ENCODE measurements around the gene TTYH2. TPM values are rescaled to one million over a fixed set of nuclear protein-coding genes. Genes with fewer than 3 reads are reported as not detected.

TTYH2 gene
- total and polyA plus RNA-seq, 2 experiments from 2014 or later: 0.38 TPM; not detected in 1

- no peaks in the 10 kb centered on the region for H3K4me1 ChIP-seq (ENCODE audit: insufficient read depth)
- WGBS, 2 experiments (ENCODE audit: low coverage in 1 of 2, low lambda C conversion rate in 2 of 2, missing lambda C conversion rate in 2 of 2): 73 to 89% methylated on average over 9 to 11 of the region's 11 CpGs
- no peaks in the 10 kb centered on the region for H3K36me3 ChIP-seq (ENCODE audit: low read depth)
- TF ChIP-seq EZH2phosphoT487 (IDR thresholded peaks at IDR 0.05; ENCODE audit: insufficient read depth, low read depth) (no peak), EZH2 (IDR thresholded peaks at IDR 0.05; ENCODE audit: insufficient read depth, poor library complexity, severe bottlenecking) (no peak)
- no peaks in the 10 kb centered on the region for H4K20me1 ChIP-seq (ENCODE audit: insufficient read depth)
- H3K9me2 ChIP-seq (ENCODE audit: insufficient read depth): no peaks in the 10 kb centered on the region
- H3K4me3 ChIP-seq: no peak overlapping the region
- no peak overlapping the region for H3K4me2 ChIP-seq (ENCODE audit: unreplicated experiment)
- H3K27me3 ChIP-seq (replicated peaks; ENCODE audit: insufficient read depth): no peaks in the 10 kb centered on the region
- no peaks in the 10 kb centered on the region for H3F3A ChIP-seq (ENCODE audit: insufficient read depth)
- H3K79me2 ChIP-seq (ENCODE audit: insufficient read depth): no peaks in the 10 kb centered on the region
- H3K9me3 ChIP-seq (ENCODE audit: low read depth): no peaks in the 10 kb centered on the region
- H3K9ac ChIP-seq: no peak overlapping the region
- no peak for DNase-seq
- H3K27ac ChIP-seq: no peak overlapping the region
- in situ Hi-C loops (cut with MboI): no loop called here
- H2AFZ ChIP-seq: no peak overlapping the region
Observed at GRCh38 chr17:74289688-74290087, 76.3 kb downstream of the TTYH2 start.

DNA sequence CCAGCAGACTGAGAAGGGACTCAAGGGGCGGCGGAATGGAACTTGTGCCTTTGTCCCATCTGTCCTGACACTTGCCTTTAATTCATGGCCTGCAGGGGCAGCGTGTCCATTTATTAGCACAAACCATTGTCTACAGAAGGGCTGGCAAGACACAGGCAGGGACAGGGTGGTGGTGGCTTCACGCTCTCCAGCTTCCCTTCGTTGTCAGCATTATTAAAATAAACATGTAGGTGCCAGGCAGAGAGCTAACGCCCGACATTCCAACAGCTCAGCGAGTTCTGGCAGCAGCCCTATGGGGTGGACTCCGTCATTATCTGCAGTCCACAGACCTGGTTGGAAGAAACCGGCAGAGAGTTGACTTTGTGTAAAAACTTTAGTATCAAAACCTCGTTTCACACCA lies 77.0 kb downstream of the TTYH2 start:
- Histone ChIP-seq H3F3A (ENCODE audit: insufficient read depth) (no peaks in the 10 kb centered on the region), H3K9me2 (ENCODE audit: insufficient read depth) (no peaks in the 10 kb centered on the region), H3K27me3 (replicated peaks; ENCODE audit: insufficient read depth) (no peaks in the 10 kb centered on the region; the same call in 1 of the 2 replicates), H2AFZ (no peak overlapping the region), H3K36me3 (ENCODE audit: low read depth) (no peaks in the 10 kb centered on the region), H3K4me3 (no peak overlapping the region), H4K20me1 (ENCODE audit: insufficient read depth) (no peaks in the 10 kb centered on the region), H3K9me3 (ENCODE audit: low read depth) (no peaks in the 10 kb centered on the region), H3K9ac (no peak overlapping the region), H3K27ac (no peak overlapping the region), H3K4me2 (ENCODE audit: unreplicated experiment) (no peak overlapping the region), H3K4me1 (ENCODE audit: insufficient read depth) (no peaks in the 10 kb centered on the region), H3K79me2 (ENCODE audit: insufficient read depth) (no peaks in the 10 kb centered on the region)
- 62 to 71% methylated on average over 11 of the region's 11 CpGs for WGBS, 2 experiments (ENCODE audit: low coverage in 1 of 2, low lambda C conversion rate in 2 of 2, missing lambda C conversion rate in 2 of 2)
- no peak for DNase-seq
- TF ChIP-seq EZH2 (IDR thresholded peaks at IDR 0.05; ENCODE audit: insufficient read depth, poor library complexity, severe bottlenecking): no peak
- no peak for TF ChIP-seq EZH2phosphoT487 (IDR thresholded peaks at IDR 0.05; ENCODE audit: insufficient read depth, low read depth)
- in situ Hi-C loops (cut with MboI): no loop called here

DNA sequence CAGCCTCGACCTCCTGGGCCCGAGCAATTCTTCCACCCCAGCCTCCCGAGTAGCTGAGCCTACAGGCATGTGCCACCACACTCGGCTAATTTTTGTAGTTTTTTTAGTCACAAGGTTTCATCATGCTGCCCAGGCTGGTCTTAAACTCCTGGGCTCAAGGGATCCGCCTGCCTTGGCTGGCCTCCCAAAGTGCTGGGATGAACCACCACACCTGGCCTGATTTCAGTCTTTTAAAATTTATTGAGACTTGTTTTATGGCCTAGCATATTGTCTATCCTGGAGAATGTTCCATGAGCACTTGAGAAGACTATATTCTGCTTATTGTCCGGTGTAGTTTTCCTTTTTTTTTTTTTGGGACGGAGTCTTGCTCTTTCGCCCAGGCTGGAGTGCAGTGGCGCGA lies 79.1 kb downstream of the TTYH2 start:
- no peak for DNase-seq
- Histone ChIP-seq H4K20me1 (ENCODE audit: insufficient read depth) (no peaks in the 10 kb centered on the region), H3K4me3 (no peak overlapping the region), H3K36me3 (ENCODE audit: low read depth) (no peaks in the 10 kb centered on the region), H2AFZ (no peak overlapping the region), H3K79me2 (ENCODE audit: insufficient read depth) (no peaks in the 10 kb centered on the region), H3F3A (ENCODE audit: insufficient read depth) (no peaks in the 10 kb centered on the region), H3K9me3 (ENCODE audit: low read depth) (no peaks in the 10 kb centered on the region), H3K9me2 (ENCODE audit: insufficient read depth) (no peaks in the 10 kb centered on the region), H3K4me1 (ENCODE audit: insufficient read depth) (peaks cover under 1% of the 10 kb centered on the region; the same call in 1 of the 2 replicates), H3K9ac (no peak overlapping the region), H3K27ac (no peak overlapping the region), H3K27me3 (replicated peaks; ENCODE audit: insufficient read depth) (no peaks in the 10 kb centered on the region; the same call in 1 of the 2 replicates), H3K4me2 (ENCODE audit: unreplicated experiment) (no peak overlapping the region)
- no peak for TF ChIP-seq EZH2 (IDR thresholded peaks at IDR 0.05; ENCODE audit: insufficient read depth, poor library complexity, severe bottlenecking)
- no peak for TF ChIP-seq EZH2phosphoT487 (IDR thresholded peaks at IDR 0.05; ENCODE audit: insufficient read depth, low read depth)
- 55% methylated on average over 10 of the region's 10 CpGs for WGBS, 2 experiments (ENCODE audit: low coverage in 1 of 2, low lambda C conversion rate in 2 of 2, missing lambda C conversion rate in 2 of 2)
- in situ Hi-C loops (cut with MboI): no loop called here

DNA sequence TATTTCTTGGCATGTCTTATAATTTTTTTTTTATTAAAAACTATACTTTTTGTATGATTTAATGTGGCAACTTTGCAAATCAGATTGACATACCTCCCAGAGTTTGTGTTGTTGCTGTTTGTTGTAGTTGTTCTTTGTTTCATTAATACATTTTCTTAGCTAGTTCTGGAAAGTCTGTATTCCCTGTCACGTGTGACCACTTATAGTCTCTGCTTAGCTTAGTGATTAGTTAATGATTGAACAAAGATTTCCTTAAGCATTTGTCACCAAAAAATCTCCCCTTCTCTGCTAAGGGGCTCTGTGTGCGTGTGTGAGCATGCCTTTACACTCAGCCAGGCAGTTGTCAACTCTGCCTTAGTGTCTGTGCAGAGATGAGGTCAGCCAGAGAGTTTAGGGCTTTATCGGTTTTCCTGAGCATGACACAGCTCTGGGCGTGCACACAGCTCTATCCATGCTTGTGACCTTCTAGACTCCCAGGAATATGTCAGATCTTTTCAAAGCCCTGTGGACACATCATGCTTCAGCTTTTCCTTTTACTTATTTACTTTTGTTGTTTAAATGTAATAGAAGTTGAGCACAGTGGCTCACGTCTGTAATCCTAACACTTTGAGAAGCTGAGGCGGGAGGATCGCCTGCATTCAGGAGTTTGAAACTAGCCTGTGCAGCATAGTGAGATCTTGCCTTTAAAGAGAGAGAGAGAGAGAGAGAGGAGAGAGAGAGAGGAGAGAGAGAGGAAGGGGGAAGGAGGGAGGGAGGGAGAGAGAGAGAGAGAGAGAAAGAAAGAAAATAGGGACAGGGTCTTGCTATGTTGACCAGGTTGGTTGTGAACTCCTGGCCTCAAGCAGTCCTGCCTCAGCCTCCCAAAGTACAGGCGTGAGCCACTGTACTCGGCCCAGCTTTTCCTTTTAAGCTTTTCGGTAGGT lies 82.5 kb downstream of the TTYH2 start:
- in situ Hi-C loops (cut with MboI): no loop called here
- TF ChIP-seq EZH2phosphoT487 (IDR thresholded peaks at IDR 0.05; ENCODE audit: insufficient read depth, low read depth) (no peak), EZH2 (IDR thresholded peaks at IDR 0.05; ENCODE audit: insufficient read depth, poor library complexity, severe bottlenecking) (no peak)
- Histone ChIP-seq H3K79me2 (ENCODE audit: insufficient read depth) (no peaks in the 10 kb centered on the region), H3K27ac (no peak overlapping the region), H3K4me2 (ENCODE audit: unreplicated experiment) (no peak overlapping the region), H3K9me2 (ENCODE audit: insufficient read depth) (no peaks in the 10 kb centered on the region), H3F3A (ENCODE audit: insufficient read depth) (no peaks in the 10 kb centered on the region), H3K9me3 (ENCODE audit: low read depth) (no peaks in the 10 kb centered on the region), H4K20me1 (ENCODE audit: insufficient read depth) (no peaks in the 10 kb centered on the region), H3K36me3 (ENCODE audit: low read depth) (no peaks in the 10 kb centered on the region), H3K4me3 (no peak overlapping the region), H2AFZ (no peak overlapping the region), H3K27me3 (replicated peaks; ENCODE audit: insufficient read depth) (no peaks in the 10 kb centered on the region; the same call in 1 of the 2 replicates), H3K4me1 (ENCODE audit: insufficient read depth) (peaks cover 4% of the 10 kb centered on the region; the same call in 1 of the 2 replicates), H3K9ac (no peak overlapping the region)
- 47 to 54% methylated on average over 10 of the region's 10 CpGs for WGBS, 2 experiments (ENCODE audit: low coverage in 1 of 2, low lambda C conversion rate in 2 of 2, missing lambda C conversion rate in 2 of 2)
- peak; percentile 40 for DNase-seq
